HG03565 (cell line): Measurements from ENCODE around the gene ZNF329.

Experiments used
- ATAC-seq: cut with Tn5 transposase; IDR thresholded peaks from one replicate; pipeline ENCODE4 v1.9.1; 2021; ENCODE audit warnings: mild to moderate bottlenecking, moderate library complexity; ENCODE audit not compliant: unreplicated experiment

Gene ZNF329

DNA sequence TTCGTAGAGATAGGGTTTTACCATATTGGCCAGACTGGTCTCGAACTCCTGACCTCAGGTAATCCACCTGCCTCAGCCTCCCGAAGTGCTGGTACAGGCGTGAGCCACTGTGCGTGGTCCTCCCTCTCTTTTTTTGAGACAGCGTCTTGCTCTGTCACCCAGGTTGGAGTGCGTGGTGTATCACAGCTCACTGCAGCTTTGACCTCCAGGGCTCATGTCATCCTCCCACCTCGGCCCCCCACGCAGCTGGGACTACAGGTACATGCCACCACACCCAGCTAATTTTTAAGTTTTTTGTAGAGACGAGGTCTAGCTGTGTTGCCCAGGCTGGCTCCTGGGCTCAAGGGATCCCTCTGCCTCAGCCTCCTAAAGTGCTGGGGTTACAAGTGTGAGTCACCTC, 70.8 kb downstream of the ZNF329 start:
- ATAC-seq = no peak
